PC-9 (cell line): ENCODE data around the gene GJA10.

Source experiments
- CTCF ChIP-seq: fragments of 200-600 bp; sonication (generic); conservative IDR thresholded peaks from 2 replicates; pipeline ENCODE4 v1.6.1; 2017; ENCODE audit warnings: mixed run types, antibody characterized with exemption, mild to moderate bottlenecking, moderate library complexity
- EZH2 ChIP-seq: fragments of 200-600 bp; sonication (generic); IDR thresholded peaks from 2 replicates; pipeline ENCODE4 v1.8.0; 2017; ENCODE audit warnings: antibody characterized with exemption, low read depth

DNA sequence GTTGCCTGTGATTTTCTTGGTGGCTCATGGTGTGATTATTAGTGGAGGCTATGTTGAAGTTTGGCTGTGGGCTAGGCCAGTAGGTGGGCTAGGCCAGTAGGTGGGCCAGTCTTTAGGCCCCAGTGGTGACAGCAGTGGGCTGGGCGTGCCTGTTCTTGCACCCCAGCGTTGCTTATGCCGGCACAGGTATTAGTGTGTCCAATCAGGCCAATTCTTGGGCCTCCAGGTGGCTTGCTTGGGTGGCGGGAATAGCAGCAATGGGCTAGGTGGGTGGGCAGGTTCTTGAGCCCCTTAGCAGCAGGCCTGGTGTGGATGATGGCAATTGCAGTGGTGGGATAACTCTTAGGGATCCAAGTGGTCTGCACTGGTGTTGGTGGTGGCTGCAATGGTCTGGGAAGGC is 22.9 kb downstream of the GJA10 start:
- TF ChIP-seq EZH2 (no peak), CTCF (no peak)
